GM18505 (cell line): Measurements from ENCODE around the gene GCNA.
A peak's percentile ranks its signal among the peaks of the same experiment; 100 is the strongest.

Source experiments
- ATAC-seq: cut with Tn5 transposase; IDR thresholded peaks from one replicate; pipeline ENCODE4 v1.9.1; 2021; ENCODE audit not compliant: unreplicated experiment
- POLR2A ChIP-seq: IDR thresholded peaks from 4 replicates; pipeline ENCODE4 v1.6.1; 2011; ENCODE audit warnings: borderline replicate concordance; ENCODE audit not compliant: insufficient read depth, insufficient read length; ENCODE audit errors: extremely low read depth

GCNA gene

GRCh38 chrX:71615954-71616353 lies 37.7 kb downstream of the GCNA start:
- peak; percentile 3 for TF ChIP-seq POLR2A
- ATAC-seq, result no peak

- TF ChIP-seq POLR2A, result peak; percentile 51
- ATAC-seq, result no peak
Observed at GRCh38 chrX:71616672-71617529, 38.7 kb downstream of the GCNA start.

- TF ChIP-seq POLR2A, result no peak
- ATAC-seq, result no peak
Observed at GRCh38 chrX:71617742-71618141, 39.5 kb downstream of the GCNA start.

- TF ChIP-seq POLR2A, result peak; percentile 74
- peak; percentile 50 for ATAC-seq
Observed at GRCh38 chrX:71618303-71618721, 40.1 kb downstream of the GCNA start, which contains the start of gene CXCR3. TSS of gene CXCR3 (minus strand) at chrX:71618511. CDS start at chrX:71618449, 62 bp downstream.

- no peak for TF ChIP-seq POLR2A
- no peak for ATAC-seq
Observed at GRCh38 chrX:71618787-71619186, 40.5 kb downstream of the GCNA start.

GRCh38 chrX:71619193-71619592 lies 41.0 kb downstream of the GCNA start:
- ATAC-seq, result no peak
- TF ChIP-seq POLR2A, result peak; percentile 39

- TF ChIP-seq POLR2A, result no peak
Observed at GRCh38 chrX:71619986-71620385, 41.7 kb downstream of the GCNA start.

GRCh38 chrX:71621603-71622002 lies 43.4 kb downstream of the GCNA start:
- TF ChIP-seq POLR2A, result no peak
- ATAC-seq, result no peak

More at GRCh38 chrX:71619986-71620385, 41.7 kb downstream of the GCNA start:
- ATAC-seq, result no peak

- ATAC-seq, result no peak
- TF ChIP-seq POLR2A, result no peak
Observed at GRCh38 chrX:71622032-71622575, 43.9 kb downstream of the GCNA start.

GRCh38 chrX:71622576-71623450 lies 44.6 kb downstream of the GCNA start:
- ATAC-seq, result peak; percentile 55
- TF ChIP-seq POLR2A, result peak; percentile 61

- no peak for TF ChIP-seq POLR2A
- ATAC-seq, result no peak
Observed at GRCh38 chrX:71623714-71624113, 45.5 kb downstream of the GCNA start.

GRCh38 chrX:71625471-71625870 lies 47.2 kb downstream of the GCNA start:
- TF ChIP-seq POLR2A, result no peak
- no peak for ATAC-seq

- TF ChIP-seq POLR2A, result no peak
- no peak for ATAC-seq
Observed at GRCh38 chrX:71626576-71626975, 48.3 kb downstream of the GCNA start.

GRCh38 chrX:71627588-71628404 lies 49.6 kb downstream of the GCNA start:
- TF ChIP-seq POLR2A, result no peak
- no peak for ATAC-seq
